ENCODE data around the gene YTHDC2.
"Not testable (repeated sequence)": the region's sequence is repeated elsewhere in the genome, so short reads cannot be mapped to it uniquely, and the experiment has no call there.

- not testable (repeated sequence) for TF ChIP-seq POLR2AphosphoS5 (IDR thresholded peaks at IDR 0.05; ENCODE audit: low read depth, low read length); POLR2A (IDR thresholded peaks at IDR 0.05; ENCODE audit: low read depth, low read length); TAF1 (IDR thresholded peaks at IDR 0.05; ENCODE audit: borderline replicate concordance, low read depth, low read length)
These were observed 89.8 kb downstream of the YTHDC2 start for GRCh38 chr5:113603246-113603645.
